Spleen (tissue), 11 donors: Measurements from ENCODE around the gene MEIOSIN. TPM values are rescaled to one million over a fixed set of nuclear protein-coding genes. Genes with fewer than 3 reads are reported as not detected.

ENCODE experiments used
- DNase-seq: peaks from one replicate; pipeline ENCODE4 v3.0.0-alpha.2; 2020
- H3K27ac ChIP-seq, 8 donors: fragments of 200-600 bp; sonication (generic) in 7 of 8; 1 replicate in 4 of 8; 2 replicates in 4 of 8; pipeline versions ENCODE4 v1.5.0 to v1.8.0; 2016 to 2021; ENCODE audit warnings: inconsistent platforms in 4 of 8, mild to moderate bottlenecking in 4 of 8, moderate library complexity in 1 of 8
- H3K27me3 ChIP-seq, 7 donors: fragments of 200-600 bp; sonication (generic) in 6 of 7; replicated peaks in 1 of 7; 1 replicate in 4 of 7; 2 replicates in 3 of 7; pipeline versions ENCODE4 v1.5.0 to v1.8.0; 2016 to 2021; ENCODE audit warnings: inconsistent platforms in 3 of 7, mild to moderate bottlenecking in 1 of 7
- H3K36me3 ChIP-seq, 6 donors: fragments of 200-600 bp; sonication (generic) in 5 of 6; 1 replicate in 4 of 6; 2 replicates in 2 of 6; pipeline versions ENCODE4 v1.5.0 to v1.8.0; 2016 to 2021; ENCODE audit warnings: inconsistent platforms in 2 of 6
- H3K4me1 ChIP-seq, 6 donors: fragments of 200-600 bp; sonication (generic) in 5 of 6; 1 replicate in 3 of 6; 2 replicates in 3 of 6; pipeline versions ENCODE4 v1.5.0 to v1.8.0; 2016 to 2021; ENCODE audit warnings: inconsistent platforms in 3 of 6
- H3K4me3 ChIP-seq, 8 donors: fragments of 200-600 bp; sonication (generic) in 7 of 8; 1 replicate in 4 of 8; 2 replicates in 4 of 8; pipeline versions ENCODE4 v1.5.0 to v1.8.0; 2016 to 2021; ENCODE audit warnings: inconsistent platforms in 4 of 8, mild to moderate bottlenecking in 4 of 8, moderate library complexity in 2 of 8
- H3K9me3 ChIP-seq, 8 donors: fragments of 200-600 bp; sonication (generic) in 7 of 8; 1 replicate in 4 of 8; 2 replicates in 4 of 8; pipeline versions ENCODE4 v1.5.0 to v1.8.0; 2016 to 2021; ENCODE audit warnings: inconsistent platforms in 4 of 8
- CTCF ChIP-seq, 11 experiments: fragments of 200-600 bp in 7 of 11; fragments of 450-650 bp in 4 of 11; sonication (generic) in 4 of 11; IDR thresholded peaks in 8 of 11; conservative IDR thresholded peaks in 3 of 11; 1 replicate in 7 of 11; 2 replicates in 4 of 11; pipeline versions ENCODE4 v1.4.0 to v1.8.0; 2016 to 2021; ENCODE audit warnings: antibody characterized with exemption in 11 of 11, inconsistent platforms in 4 of 11, mild to moderate bottlenecking in 1 of 11
- POLR2A ChIP-seq, 3 donors: fragments of 450-650 bp; IDR thresholded peaks; one replicate each; pipeline ENCODE4 v1.5.1; 2017; ENCODE audit warnings: antibody characterized with exemption in 3 of 3, mild to moderate bottlenecking in 1 of 3
- POLR2AphosphoS5 ChIP-seq, 3 donors: sonication (generic); formaldehyde crosslinking; IDR thresholded peaks; one replicate each; pipeline ENCODE4 v1.5.1; 2017; ENCODE audit warnings: antibody characterized with exemption in 3 of 3
- WGBS, 5 donors: extraction: QIAGEN DNeasy Blood & Tissue Kit in 3 of 5; methylation state at CpG; one replicate each; pipeline versions ENCODE4 v1.1.5 to v1.1.7; 2013 to 2018; 5-methylcytosine and 5-hydroxymethylcytosine counted together
- intact Hi-C: fragments of 100-400 bp; cut with DNase I; formaldehyde crosslinking; loops from one replicate; pipeline ENCODE4 v1.15.0; 2023; ENCODE audit warnings: low total_unique reads
- polyA plus RNA-seq, 3 donors: library from polyadenylated mRNA; stranded (reverse); fragments of 200-250 nt; gene quantifications; one replicate each; pipeline ENCODE4 v1.2.1, GENCODE V29; 2013
- total RNA-seq, 7 donors: library from RNA; depleted of rRNA in 3 of 7; stranded (reverse); fragments of >200 nt in 3 of 7; fragmentation: NEBNext Ultra II Directional in 4 of 7; extraction: Animal tissue kit (Norgen Biotek cat#: 25700) in 4 of 7; gene quantifications; one replicate each; pipeline versions ENCODE4 v1.1.0 to v1.2.1, GENCODE V29; 2016 to 2021
- donor health status: healthy with polysubstance abuse.
- donor health status: DM: no; HTN: no; CAD: no; lungs with moderate emphysema.
- donor health status: DM: no; HTN: no; CAD: no.
- donor health status: Bipolar disorder and iron deficiency.
- donor health status: healthy.
- donor health status: DM: no; HTN: no; CAD: no.
- donor health status: DM: yes; HTN: yes; CAD: no.

The MEIOSIN gene
- total and polyA plus RNA-seq, 10 donors, result 0.02 TPM; not detected in 9

DNA sequence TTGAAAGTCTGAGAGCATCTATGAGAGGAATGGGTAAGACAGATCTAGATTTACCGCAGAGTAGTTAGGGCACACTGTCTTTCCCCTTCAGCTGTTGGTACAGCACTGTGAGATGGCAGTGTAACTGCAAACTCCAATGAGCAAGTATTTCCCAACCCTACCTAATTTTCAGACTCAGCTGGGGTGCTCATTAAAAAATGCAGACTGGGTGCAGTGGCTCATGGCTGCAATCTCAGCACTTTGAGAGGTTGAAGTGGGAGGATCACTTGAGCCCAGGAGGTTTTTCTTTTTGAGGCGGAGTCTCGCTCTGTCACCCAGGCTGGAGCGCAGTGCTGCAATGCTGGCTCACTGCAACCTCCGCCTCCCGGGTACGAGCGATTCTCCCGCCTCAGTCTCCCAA, 28.1 kb upstream of the MEIOSIN start:
- H3K4me3 ChIP-seq, result no peak overlapping the region
- H3K27ac ChIP-seq, result no peak overlapping the region
- peaks cover 0 to 56% (median 14%) of the 10 kb centered on the region in 6 donors for H3K36me3 ChIP-seq
- intact Hi-C loops, result no loop called here
- no peak for DNase-seq
- TF ChIP-seq CTCF (IDR thresholded peaks at IDR 0.05 in 8 of 11, conservative IDR thresholded peaks at IDR 0.05 in 3 of 11), result no peak
- TF ChIP-seq POLR2A (IDR thresholded peaks at IDR 0.05), result no peak
- peak in 1 of 3 donors; percentile 39 for TF ChIP-seq POLR2AphosphoS5 (IDR thresholded peaks at IDR 0.05)
- peaks cover 0 to 20% (median 5%) of the 10 kb centered on the region in 6 donors for H3K4me1 ChIP-seq
- H3K27me3 ChIP-seq, result no peaks in the 10 kb centered on the region
- no peaks in the 10 kb centered on the region for H3K9me3 ChIP-seq
- 91 to 98% (median 96%) methylated on average over 9 of the region's 9 CpGs for WGBS, 5 donors

DNA sequence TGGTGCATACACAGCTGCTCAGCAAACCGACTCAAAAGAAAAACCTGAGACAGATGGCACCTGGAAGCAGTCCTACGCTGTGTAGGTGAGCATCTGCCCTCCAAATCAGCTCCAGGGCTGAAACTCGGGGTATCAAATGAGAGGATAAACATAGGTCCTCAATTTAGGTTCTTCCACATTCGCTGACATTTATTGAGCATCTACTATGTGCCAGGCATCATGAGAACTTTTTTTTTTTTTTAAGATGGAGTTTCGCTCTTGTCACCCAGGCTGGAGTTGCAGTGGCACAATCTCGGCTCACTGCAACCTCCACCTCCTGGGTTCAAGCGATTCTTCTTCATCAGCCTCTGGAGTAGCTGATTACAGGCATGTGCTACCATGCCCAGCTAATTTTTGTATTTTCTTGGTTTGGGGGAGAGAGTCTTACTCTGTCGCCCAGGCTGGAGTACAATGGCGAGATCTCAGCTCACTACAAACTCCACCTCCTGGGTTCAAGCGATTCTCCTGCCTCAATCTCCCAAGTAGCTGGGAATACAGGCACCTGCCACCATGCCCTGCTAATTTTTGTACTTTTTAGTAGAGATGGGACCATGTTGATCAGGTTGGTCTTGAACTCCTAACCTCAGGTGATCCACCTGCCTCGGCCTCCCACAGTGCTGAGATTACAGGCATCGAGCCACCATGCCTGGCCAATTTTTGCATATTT, 27.4 kb upstream of the MEIOSIN start:
- H3K27ac ChIP-seq, result peak overlapping the region in 6 of 8 donors; percentile 11 to 72 (median 54)
- H3K9me3 ChIP-seq, result no peaks in the 10 kb centered on the region
- intact Hi-C loops, result no loop called here
- WGBS, 5 donors, result 92 to 93% (median 92%) methylated on average over 12 of the region's 12 CpGs
- DNase-seq, result no peak
- H3K27me3 ChIP-seq, result no peaks in the 10 kb centered on the region
- peaks cover 0 to 58% (median 14%) of the 10 kb centered on the region in 6 donors for H3K36me3 ChIP-seq
- H3K4me3 ChIP-seq, result no peak overlapping the region
- TF ChIP-seq POLR2AphosphoS5 (IDR thresholded peaks at IDR 0.05) (no peak), CTCF (IDR thresholded peaks at IDR 0.05 in 8 of 11, conservative IDR thresholded peaks at IDR 0.05 in 3 of 11) (no peak), POLR2A (IDR thresholded peaks at IDR 0.05) (no peak)
- H3K4me1 ChIP-seq, result peaks cover 0 to 27% (median 5%) of the 10 kb centered on the region in 6 donors

GRCh38 chr19:45710356-45711130, 22.7 kb upstream of the MEIOSIN start:
- WGBS, 5 donors, result 73 to 80% (median 79%) methylated on average over 10 of the region's 10 CpGs
- DNase-seq, result no peak
- Histone ChIP-seq H3K4me3 (no peak overlapping the region), H3K27me3 (no peaks in the 10 kb centered on the region), H3K4me1 (peaks cover 0 to 47% (median 10%) of the 10 kb centered on the region in 6 donors), H3K27ac (no peak overlapping the region), H3K9me3 (no peaks in the 10 kb centered on the region), H3K36me3 (peaks cover 0 to 52% (median 24%) of the 10 kb centered on the region in 6 donors)
- TF ChIP-seq POLR2A (IDR thresholded peaks at IDR 0.05), result no peak
- intact Hi-C loops, result no loop called here

GRCh38 chr19:45711851-45712698, 21.2 kb upstream of the MEIOSIN start:
- Histone ChIP-seq H3K27ac (no peak overlapping the region), H3K27me3 (no peaks in the 10 kb centered on the region), H3K9me3 (no peaks in the 10 kb centered on the region), H3K36me3 (peaks cover 0 to 52% (median 24%) of the 10 kb centered on the region in 6 donors), H3K4me1 (peaks cover 0 to 47% (median 17%) of the 10 kb centered on the region in 6 donors), H3K4me3 (no peak overlapping the region)
- TF ChIP-seq CTCF (IDR thresholded peaks at IDR 0.05 in 8 of 11, conservative IDR thresholded peaks at IDR 0.05 in 3 of 11) (no peak), POLR2AphosphoS5 (IDR thresholded peaks at IDR 0.05) (peak in 2 of 3 donors; percentile 29 to 62)
- no peak for DNase-seq
- 92 to 97% (median 95%) methylated on average over 54 to 76 of the region's 76 CpGs for WGBS, 5 donors
- intact Hi-C loops, result no loop called here
